Measurements from ENCODE around the gene LIMCH1. TPM values are rescaled to one million over a fixed set of nuclear protein-coding genes. Genes with fewer than 3 reads are reported as not detected.
A peak's percentile ranks its signal among the peaks of the same experiment; 100 is the strongest.

The LIMCH1 gene
- total RNA-seq, 1 experiment from 2014 or later, result 19.7 TPM

DNA sequence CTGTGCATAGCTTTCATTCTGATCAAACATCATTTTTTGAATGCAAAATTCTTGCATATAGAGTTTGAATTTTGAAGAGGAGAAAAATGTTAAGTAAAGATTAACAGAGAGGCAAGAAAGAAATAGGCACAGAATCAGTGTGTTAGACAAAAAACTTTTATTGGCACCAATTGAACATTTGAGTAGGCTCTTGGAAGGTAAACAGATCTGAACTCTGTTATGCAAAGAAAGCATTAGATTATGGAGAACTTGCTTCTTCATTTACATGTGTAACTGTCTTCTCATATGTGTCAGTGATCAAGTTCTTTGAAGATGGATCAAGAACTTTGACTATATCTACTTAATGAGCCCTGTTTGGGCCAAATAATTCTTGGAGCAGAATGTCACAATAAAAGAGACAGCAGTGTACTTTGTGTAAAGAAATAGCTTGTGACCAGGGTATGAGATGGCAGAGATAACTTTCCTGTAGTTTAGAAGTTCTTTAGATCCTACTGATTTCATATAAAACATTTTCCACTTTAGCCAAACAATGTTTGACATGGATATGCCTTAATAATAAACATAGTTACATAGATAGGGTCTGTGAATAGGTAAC lies 61.3 kb downstream of the LIMCH1 start:
- H3K9me2 ChIP-seq (replicated peaks; ENCODE audit: low read length), result no peaks in the 10 kb centered on the region
- H3F3A ChIP-seq (ENCODE audit: low read length, unreplicated experiment), result no peaks in the 10 kb centered on the region
- H4K20me1 ChIP-seq (ENCODE audit: low read length), result no peaks in the 10 kb centered on the region
- H3K27me3 ChIP-seq (ENCODE audit: low read length), result no peaks in the 10 kb centered on the region
- ChIA-PET POLR2A (ENCODE audit: unreplicated experiment) (no interaction called here), CTCF (no interaction called here)
- H3K9ac ChIP-seq (ENCODE audit: low read length), result no peak overlapping the region
- no peak for DNase-seq
- H3K9me3 ChIP-seq (ENCODE audit: low read length), result no peaks in the 10 kb centered on the region
- H2AFZ ChIP-seq (ENCODE audit: low read length), result no peak overlapping the region
- no peaks in the 10 kb centered on the region for H3K36me3 ChIP-seq (ENCODE audit: low read depth, low read length)
- peaks cover 8% of the 10 kb centered on the region; the same call in 1 of the 2 replicates for H3K4me1 ChIP-seq (ENCODE audit: insufficient read depth, low read length)
- H3K4me3 ChIP-seq (ENCODE audit: low read length), result no peak overlapping the region
- intact Hi-C loops (cut with micrococcal nuclease), result no loop called here
- no peak for TF ChIP-seq EZH2phosphoT487 (IDR thresholded peaks at IDR 0.05; ENCODE audit: borderline replicate concordance, low read length)
- TF ChIP-seq EZH2 (IDR thresholded peaks at IDR 0.05; ENCODE audit: low read length, unreplicated experiment), result no peak
- no peak for TF ChIP-seq CTCF (conservative IDR thresholded peaks at IDR 0.05; ENCODE audit: low read depth, low read length)
- BruUV-seq (replicated peaks), result no TSS peak
- H3K4me2 ChIP-seq (ENCODE audit: low read length), result no peak overlapping the region
- ATAC-seq, result no peak
- no peaks in the 10 kb centered on the region for H3K79me2 ChIP-seq (ENCODE audit: low read length)
- no peak overlapping the region for H3K27ac ChIP-seq (ENCODE audit: low read length)

DNA sequence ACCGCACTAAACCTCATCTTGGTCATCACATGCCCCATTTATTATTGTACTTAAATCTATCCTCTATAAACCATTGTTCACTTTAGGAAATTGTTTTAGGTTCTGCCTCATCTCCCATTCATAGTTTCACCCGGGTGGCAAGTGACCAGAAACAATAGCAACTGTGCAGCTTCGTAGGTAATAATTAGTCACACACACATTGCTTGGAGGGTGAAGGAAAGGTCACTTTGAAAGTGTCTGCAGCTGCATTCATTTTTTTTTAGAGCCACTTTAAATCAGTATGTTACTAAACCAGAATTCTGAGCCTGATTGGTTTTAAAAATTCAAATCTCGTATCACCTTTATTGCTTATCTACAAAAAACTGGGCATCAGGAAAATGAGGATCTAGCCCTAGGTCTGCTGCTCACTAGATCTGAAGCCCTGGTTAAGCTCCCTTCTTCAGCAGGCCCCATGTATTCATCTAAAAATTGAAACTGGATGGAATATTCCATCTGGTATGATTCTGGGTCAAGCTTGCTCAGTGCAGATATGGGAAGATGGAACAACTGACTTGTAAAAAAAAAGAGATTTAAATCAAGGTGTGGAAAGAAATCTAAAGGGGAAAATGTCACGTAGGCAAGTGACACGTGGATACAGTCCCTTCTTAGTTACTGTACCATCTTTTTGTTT lies 62.4 kb downstream of the LIMCH1 start:
- Histone ChIP-seq H3K79me2 (ENCODE audit: low read length) (no peaks in the 10 kb centered on the region), H3K9me2 (replicated peaks; ENCODE audit: low read length) (no peaks in the 10 kb centered on the region), H2AFZ (ENCODE audit: low read length) (no peak overlapping the region), H3K4me3 (ENCODE audit: low read length) (no peak overlapping the region), H3K27me3 (ENCODE audit: low read length) (no peaks in the 10 kb centered on the region), H3K9me3 (ENCODE audit: low read length) (no peaks in the 10 kb centered on the region), H3F3A (ENCODE audit: low read length, unreplicated experiment) (no peaks in the 10 kb centered on the region), H4K20me1 (ENCODE audit: low read length) (no peaks in the 10 kb centered on the region), H3K4me1 (ENCODE audit: insufficient read depth, low read length) (peaks cover 8% of the 10 kb centered on the region; the same call in 1 of the 2 replicates), H3K4me2 (ENCODE audit: low read length) (no peak overlapping the region), H3K27ac (ENCODE audit: low read length) (no peak overlapping the region), H3K9ac (ENCODE audit: low read length) (no peak overlapping the region), H3K36me3 (ENCODE audit: low read depth, low read length) (no peaks in the 10 kb centered on the region)
- CTCF ChIA-PET, result no interaction called here
- intact Hi-C loops (cut with micrococcal nuclease), result no loop called here
- BruUV-seq (replicated peaks), result no TSS peak
- TF ChIP-seq CTCF (conservative IDR thresholded peaks at IDR 0.05; ENCODE audit: low read depth, low read length) (no peak), EZH2 (IDR thresholded peaks at IDR 0.05; ENCODE audit: low read length, unreplicated experiment) (no peak), EZH2phosphoT487 (IDR thresholded peaks at IDR 0.05; ENCODE audit: borderline replicate concordance, low read length) (no peak)
- ATAC-seq (no peak), DNase-seq (peak; percentile 20)
- POLR2A ChIA-PET (ENCODE audit: unreplicated experiment), result no interaction called here

- H3K4me2 ChIP-seq (ENCODE audit: low read length), result no peak overlapping the region
- POLR2A ChIA-PET (ENCODE audit: unreplicated experiment), result no interaction called here
These were observed 63.1 kb downstream of the LIMCH1 start for GRCh38 chr4:41601025-41601424.

More at GRCh38 chr4:41601025-41601424, 63.1 kb downstream of the LIMCH1 start:
- intact Hi-C loops (cut with micrococcal nuclease), result no loop called here
- no peak overlapping the region for H2AFZ ChIP-seq (ENCODE audit: low read length)
- no peaks in the 10 kb centered on the region for H3K36me3 ChIP-seq (ENCODE audit: low read depth, low read length)
- H3K9me2 ChIP-seq (replicated peaks; ENCODE audit: low read length), result no peaks in the 10 kb centered on the region
- no peak overlapping the region for H3K27ac ChIP-seq (ENCODE audit: low read length)
- no peaks in the 10 kb centered on the region for H3K79me2 ChIP-seq (ENCODE audit: low read length)
- no peaks in the 10 kb centered on the region for H3F3A ChIP-seq (ENCODE audit: low read length, unreplicated experiment)
- H3K27me3 ChIP-seq (ENCODE audit: low read length), result no peaks in the 10 kb centered on the region
- TF ChIP-seq EZH2phosphoT487 (IDR thresholded peaks at IDR 0.05; ENCODE audit: borderline replicate concordance, low read length) (no peak), EZH2 (IDR thresholded peaks at IDR 0.05; ENCODE audit: low read length, unreplicated experiment) (no peak), CTCF (conservative IDR thresholded peaks at IDR 0.05; ENCODE audit: low read depth, low read length) (no peak)
- no peak overlapping the region for H3K4me3 ChIP-seq (ENCODE audit: low read length)
- no peaks in the 10 kb centered on the region for H3K9me3 ChIP-seq (ENCODE audit: low read length)
- CTCF ChIA-PET, result no interaction called here
- BruUV-seq (replicated peaks), result no TSS peak
- H3K9ac ChIP-seq (ENCODE audit: low read length), result no peak overlapping the region
- H4K20me1 ChIP-seq (ENCODE audit: low read length), result no peaks in the 10 kb centered on the region
- no peak for ATAC-seq
- peaks cover 8% of the 10 kb centered on the region; the same call in 1 of the 2 replicates for H3K4me1 ChIP-seq (ENCODE audit: insufficient read depth, low read length)
- DNase-seq, result no peak

All from PC-3 (cell line).